GM12891 (cell line): ENCODE data around the gene LRP11.
"Not testable (repeated sequence)": the region's sequence is repeated elsewhere in the genome, so short reads cannot be mapped to it uniquely, and the experiment has no call there.

Source experiments
- DNase-seq: peaks from one replicate; pipeline ENCODE4 v3.0.0; 2011; ENCODE audit warnings: low spot score; ENCODE audit not compliant: insufficient read length
- FAIRE-seq: peaks from 2 replicates; lab custom pipeline; 2011; peaks lifted over from hg19 to GRCh38; lab: Jason Lieb, UNC
- PAX5 ChIP-seq: IDR thresholded peaks from 2 replicates; pipeline ENCODE4 v1.6.1; 2011; ENCODE audit warnings: low read length, moderate library complexity, mild to moderate bottlenecking; ENCODE audit not compliant: insufficient read depth, severe bottlenecking
- POLR2A ChIP-seq: IDR thresholded peaks from 2 replicates; pipeline ENCODE4 v1.6.1; 2011; ENCODE audit warnings: low read depth, low read length, control low read depth
- POLR2AphosphoS5 ChIP-seq: IDR thresholded peaks from 2 replicates; pipeline ENCODE4 v1.6.1; 2011; ENCODE audit warnings: low read depth, low read length, control low read depth
- POU2F2 ChIP-seq: IDR thresholded peaks from 2 replicates; pipeline ENCODE4 v1.6.1; 2011; ENCODE audit warnings: low read depth, mild to moderate bottlenecking, control low read depth, low read length, moderate library complexity
- SPI1 ChIP-seq: IDR thresholded peaks from 2 replicates; pipeline ENCODE4 v1.6.1; 2011; ENCODE audit warnings: low read depth, low read length, control low read depth
- TAF1 ChIP-seq: IDR thresholded peaks from 2 replicates; pipeline ENCODE4 v1.6.1; 2011; ENCODE audit warnings: low read depth, low read length, control low read depth

Gene LRP11

GRCh38 chr6:149852881-149853280 lies 11.3 kb downstream of the LRP11 start:
- TF ChIP-seq POLR2A: no peak
- TF ChIP-seq SPI1: no peak
- TF ChIP-seq TAF1: no peak
- no peak for TF ChIP-seq POU2F2
- no peak for TF ChIP-seq POLR2AphosphoS5
- no peak for TF ChIP-seq PAX5
- FAIRE-seq (no peak), DNase-seq (no peak)

GRCh38 chr6:149852180-149852579 lies 12.0 kb downstream of the LRP11 start:
- DNase-seq (no peak), FAIRE-seq (no peak)
- TF ChIP-seq SPI1 (peak; percentile 81), POLR2A (no peak), PAX5 (no peak), TAF1 (no peak), POLR2AphosphoS5 (no peak), POU2F2 (no peak)

- DNase-seq (no peak), FAIRE-seq (no peak)
- no peak for TF ChIP-seq POU2F2
- no peak for TF ChIP-seq TAF1
- TF ChIP-seq PAX5: no peak
Measured at GRCh38 chr6:149851461-149852110, 12.6 kb downstream of the LRP11 start.

GRCh38 chr6:149848343-149848742 lies 15.8 kb downstream of the LRP11 start:
- not testable (repeated sequence) for DNase-seq, FAIRE-seq

GRCh38 chr6:149847939-149848267 lies 16.3 kb downstream of the LRP11 start:
- DNase-seq (no peak), FAIRE-seq (no peak)
- TF ChIP-seq POU2F2 (no peak), PAX5 (no peak), SPI1 (no peak), POLR2AphosphoS5 (no peak), TAF1 (no peak), POLR2A (no peak)

GRCh38 chr6:149846321-149846720 lies 17.8 kb downstream of the LRP11 start:
- DNase-seq: no peak
- TF ChIP-seq POLR2A (no peak), PAX5 (no peak), POLR2AphosphoS5 (no peak), SPI1 (no peak), TAF1 (no peak), POU2F2 (no peak)
- no peak for FAIRE-seq

- no peak for TF ChIP-seq TAF1
- TF ChIP-seq POLR2A: no peak
- no peak for TF ChIP-seq POLR2AphosphoS5
- TF ChIP-seq SPI1: no peak
- TF ChIP-seq POU2F2: no peak
- no peak for TF ChIP-seq PAX5
- DNase-seq (no peak), FAIRE-seq (no peak)
Measured at GRCh38 chr6:149845549-149845948, 18.6 kb downstream of the LRP11 start.

- no peak for FAIRE-seq
- no peak for TF ChIP-seq SPI1
- no peak for TF ChIP-seq POLR2A
- no peak for TF ChIP-seq POU2F2
- TF ChIP-seq TAF1: no peak
- TF ChIP-seq POLR2AphosphoS5: no peak
- no peak for TF ChIP-seq PAX5
Measured at GRCh38 chr6:149844480-149844879, 19.7 kb downstream of the LRP11 start.

GRCh38 chr6:149844036-149844435 lies 20.1 kb downstream of the LRP11 start:
- DNase-seq, FAIRE-seq: not testable (repeated sequence)

More at GRCh38 chr6:149844480-149844879, 19.7 kb downstream of the LRP11 start:
- DNase-seq: no peak

- DNase-seq (no peak), FAIRE-seq (no peak)
- no peak for TF ChIP-seq SPI1
- TF ChIP-seq POU2F2: no peak
Measured at GRCh38 chr6:149843051-149843633, 21.0 kb downstream of the LRP11 start.

GRCh38 chr6:149842331-149842730 lies 21.8 kb downstream of the LRP11 start:
- TF ChIP-seq PAX5: no peak
- no peak for TF ChIP-seq TAF1
- TF ChIP-seq SPI1: no peak
- TF ChIP-seq POU2F2: no peak
- no peak for TF ChIP-seq POLR2AphosphoS5
- TF ChIP-seq POLR2A: no peak
- DNase-seq: no peak
- no peak for FAIRE-seq
